Left renal cortex interstitium (tissue), 4 donors: ENCODE data around the gene SRXN1. TPM values are rescaled to one million over a fixed set of nuclear protein-coding genes. Genes with fewer than 3 reads are reported as not detected.
A peak's percentile ranks its signal among the peaks of the same experiment; 100 is the strongest.
"Not testable (repeated sequence)": the region's sequence is repeated elsewhere in the genome, so short reads cannot be mapped to it uniquely, and the experiment has no call there.

Experiments used
- DNase-seq, 4 donors: peaks; one replicate each; pipeline ENCODE4 v3.0.0-alpha.2; 2013; ENCODE audit warnings: low read depth in 4 of 4, low spot score in 2 of 4, missing footprints in 1 of 4
- polyA plus RNA-seq, 4 donors: library from polyadenylated mRNA; unstranded; fragments of 120-200 nt; gene quantifications; one replicate each; pipeline ENCODE4 v1.2.1, GENCODE V29; 2013; ENCODE audit not compliant: insufficient read length in 4 of 4

Gene SRXN1
- polyA plus RNA-seq: 10 to 100 TPM; 10.4 to 15.1 (median 13.1) TPM

GRCh38 chr20:653110-653589 lies at the start of gene SRXN1:
TSS of gene SRXN1 (minus strand) at chr20:653200. CDS start at chr20:653185, 15 bp downstream.
- DNase-seq: peak in 1 of 4 donors; percentile 73

GRCh38 chr20:701401-702129 lies 48.6 kb upstream of the SRXN1 start:
- DNase-seq: no peak

DNA sequence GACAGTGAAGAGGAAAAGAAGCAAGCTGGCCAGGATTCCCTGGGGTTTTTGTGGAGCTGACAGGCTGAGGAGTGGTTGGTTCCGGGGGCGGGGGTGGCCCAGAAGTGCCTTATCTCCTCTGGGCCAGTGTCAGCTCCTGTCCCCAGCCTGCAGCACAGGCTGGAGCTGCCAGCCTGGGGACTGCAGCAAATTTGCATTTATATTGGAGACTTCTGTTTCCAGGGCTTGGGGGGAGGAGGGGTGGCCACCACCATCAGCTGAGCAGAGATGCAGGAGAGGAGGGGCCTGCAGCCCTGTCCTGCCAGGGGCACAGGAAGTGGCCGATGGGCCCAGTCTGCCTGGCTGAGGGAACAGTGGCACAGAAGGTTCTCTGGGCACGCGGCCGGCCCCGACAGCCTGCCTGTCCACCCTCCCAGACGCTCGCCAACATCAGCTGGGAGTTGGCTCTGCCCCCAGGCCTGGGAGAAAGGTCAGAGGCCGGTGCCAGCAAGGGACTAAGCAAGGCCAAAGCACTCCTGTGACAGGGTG lies 46.9 kb upstream of the SRXN1 start:
- no peak for DNase-seq

DNA sequence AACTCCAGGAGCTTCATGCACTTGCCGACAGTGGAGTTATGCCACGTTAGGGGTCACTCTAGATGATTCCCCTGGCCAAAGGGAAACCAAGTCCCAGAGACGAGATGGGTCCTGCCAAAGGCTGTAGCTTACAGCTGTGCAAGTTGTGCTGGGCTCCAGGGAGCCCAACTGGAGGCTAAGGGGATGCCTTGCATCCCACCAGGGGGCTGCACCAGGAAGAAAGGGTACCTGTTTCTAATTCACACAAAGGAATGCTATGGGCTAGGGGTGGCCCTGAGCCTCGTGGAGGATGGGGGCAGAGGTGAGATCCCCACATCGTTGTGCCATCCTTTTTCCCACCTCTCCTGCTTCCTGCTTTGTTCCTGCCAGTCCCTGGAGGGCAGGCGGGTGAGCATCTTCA lies 46.3 kb upstream of the SRXN1 start:
- no peak for DNase-seq

GRCh38 chr20:698276-698675 lies 45.3 kb upstream of the SRXN1 start:
- DNase-seq: no peak

DNA sequence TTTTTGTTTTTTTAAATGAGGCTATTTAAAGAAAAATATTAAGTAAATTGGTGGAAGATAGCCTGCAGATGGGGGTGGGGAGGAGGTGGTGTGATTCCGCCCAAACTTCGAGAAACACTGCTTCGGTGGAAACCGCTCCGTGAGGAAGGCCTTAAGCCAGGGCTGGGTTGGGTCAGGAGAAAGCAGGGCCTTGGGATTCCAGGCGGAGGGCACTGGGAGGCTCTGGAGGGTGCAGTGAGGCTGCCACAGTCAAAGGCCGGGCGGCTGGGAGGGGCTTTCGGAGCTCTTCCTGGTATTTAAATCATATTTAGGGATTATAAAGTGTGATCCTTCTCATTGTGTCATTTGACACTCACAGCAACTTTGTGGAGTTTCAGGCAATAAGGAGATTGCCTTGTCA lies 44.8 kb upstream of the SRXN1 start:
- DNase-seq: no peak

DNA sequence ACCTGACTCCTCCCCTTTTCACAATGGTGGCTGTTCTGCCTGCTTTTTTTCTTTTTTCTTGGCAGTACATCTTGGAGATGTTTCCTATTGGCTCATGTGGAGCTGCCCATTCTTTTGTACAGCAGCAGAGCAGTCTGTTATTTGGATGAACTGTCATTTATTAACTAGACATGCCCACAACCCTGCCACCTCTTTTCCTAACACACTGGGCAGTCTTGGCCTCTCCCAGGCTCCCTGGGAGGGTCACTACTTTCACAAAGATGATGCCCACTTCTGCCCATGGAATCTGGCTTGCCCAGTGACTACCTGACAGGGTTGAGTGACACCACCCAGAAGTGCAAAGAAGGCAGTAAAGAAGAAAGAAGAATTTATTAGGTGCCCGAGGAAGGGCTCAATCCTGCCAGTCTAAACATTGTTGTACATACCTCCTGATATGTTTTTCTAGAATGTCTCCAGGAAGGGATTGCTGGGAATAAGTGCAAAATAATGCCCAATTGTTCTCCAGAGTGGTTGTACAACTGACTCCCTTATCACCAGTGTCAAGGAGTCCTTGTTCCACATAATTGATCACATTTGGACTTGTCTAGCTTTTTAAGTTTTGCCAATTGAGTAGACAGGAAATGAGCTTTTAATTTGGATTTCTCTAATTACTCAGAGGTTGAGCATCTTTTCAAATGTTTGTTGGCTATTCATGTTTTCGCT lies 42.3 kb upstream of the SRXN1 start:
- no peak for DNase-seq

DNA sequence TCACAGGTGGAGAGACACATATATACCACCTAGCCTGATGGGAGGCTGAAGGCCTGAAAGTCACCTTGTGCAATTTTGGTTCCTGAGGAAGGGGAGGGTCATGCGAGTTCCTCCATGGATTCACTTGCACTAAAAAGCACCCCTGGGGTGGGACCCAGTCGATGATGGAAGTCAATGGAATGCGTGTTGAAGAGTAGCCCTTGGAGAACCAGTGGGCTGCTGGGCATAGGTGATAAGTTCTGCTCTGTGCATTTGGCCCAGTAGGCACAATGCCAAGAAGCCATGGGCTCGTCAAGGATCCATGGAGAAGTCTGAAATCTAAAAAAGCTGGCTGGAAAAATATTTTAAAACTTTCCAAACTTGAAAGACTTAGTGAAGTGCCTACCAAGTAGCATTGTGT lies 41.5 kb upstream of the SRXN1 start:
- DNase-seq: no peak

DNA sequence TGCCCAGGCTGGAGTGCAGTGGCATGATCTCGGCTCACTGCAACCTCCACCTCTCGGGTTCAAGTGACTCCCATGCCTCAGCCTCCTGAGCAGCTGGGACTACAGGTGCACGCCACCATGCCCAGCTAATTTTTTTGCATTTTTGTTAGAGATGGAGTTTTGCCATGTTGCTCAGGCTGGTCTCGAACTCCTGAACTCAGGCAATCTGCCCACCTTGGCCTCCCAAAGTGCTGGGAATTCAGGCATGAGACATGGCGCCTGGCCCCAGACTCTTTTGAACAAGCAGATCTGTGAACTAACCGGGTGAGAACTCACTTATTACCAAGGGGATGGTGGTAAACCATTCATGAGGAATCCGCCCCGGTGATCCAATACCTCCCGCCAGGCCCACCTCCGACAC lies 40.8 kb upstream of the SRXN1 start:
- not testable (repeated sequence) for DNase-seq

- no peak for DNase-seq
These were observed 39.0 kb upstream of the SRXN1 start for GRCh38 chr20:692044-692443.

DNA sequence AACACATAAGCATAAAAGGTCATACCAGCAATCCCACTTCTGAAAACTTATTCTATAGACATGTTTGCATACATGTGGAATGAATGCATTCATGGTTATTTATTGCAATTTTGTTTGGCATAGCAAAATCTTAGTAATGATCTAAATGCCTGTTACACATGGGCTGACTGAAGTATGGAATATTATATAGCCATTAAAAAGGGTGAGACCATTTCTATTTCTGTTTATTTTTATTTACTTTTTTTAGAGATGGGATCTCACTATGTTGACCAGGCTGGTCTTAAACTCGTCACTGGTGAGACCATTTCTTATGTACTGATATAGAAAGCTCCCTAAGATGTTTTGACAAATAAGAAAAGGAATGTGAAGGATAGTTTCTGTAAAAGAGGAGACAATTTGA lies 36.9 kb upstream of the SRXN1 start:
- no peak for DNase-seq

DNA sequence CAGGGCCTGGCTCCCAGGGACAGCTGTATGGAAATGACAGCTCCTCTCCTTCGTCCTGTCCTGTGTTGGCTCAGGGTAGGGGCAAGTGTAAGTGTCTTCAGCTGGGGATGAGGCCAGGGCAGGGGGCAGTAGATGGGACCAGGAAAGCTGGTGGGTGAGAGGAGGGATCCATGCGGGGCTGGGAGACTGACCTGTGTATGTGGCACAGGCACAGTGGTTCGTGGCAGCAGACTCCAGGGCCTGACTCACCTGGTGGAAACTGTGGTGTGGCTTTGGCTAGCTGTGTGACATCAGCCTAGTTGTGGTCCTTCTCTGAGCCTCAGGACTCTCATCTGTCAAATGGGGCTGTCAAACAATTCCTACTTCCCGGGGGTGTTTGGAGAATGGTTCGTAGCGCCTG lies 36.3 kb upstream of the SRXN1 start:
- no peak for DNase-seq

DNA sequence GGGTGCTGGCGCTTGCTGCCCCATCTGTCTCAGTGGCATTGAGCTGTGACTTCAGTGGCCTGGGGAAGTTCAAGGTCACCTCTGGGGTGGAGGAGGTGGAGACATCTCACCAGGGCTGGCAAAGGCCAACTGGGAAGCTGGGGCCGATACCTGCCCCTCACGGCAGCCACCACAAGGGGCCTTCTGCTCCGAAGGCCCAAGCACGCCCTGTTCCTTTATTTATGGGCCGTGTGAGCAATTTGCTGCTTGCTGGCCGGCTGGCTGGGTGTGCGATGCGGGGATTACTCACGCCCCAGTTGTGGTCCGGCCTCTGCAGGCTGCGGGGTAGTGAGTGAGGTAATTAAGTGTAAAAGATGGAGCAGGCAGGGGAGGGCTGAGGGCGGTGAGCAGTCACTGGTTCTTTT lies 35.8 kb upstream of the SRXN1 start:
- no peak for DNase-seq

- DNase-seq: no peak
These were observed 34.6 kb upstream of the SRXN1 start for GRCh38 chr20:687468-688203.

GRCh38 chr20:684676-685319 lies 31.8 kb upstream of the SRXN1 start:
- no peak for DNase-seq

- DNase-seq: no peak
These were observed 29.1 kb upstream of the SRXN1 start for GRCh38 chr20:682123-682522.

- no peak for DNase-seq
These were observed 27.7 kb upstream of the SRXN1 start for GRCh38 chr20:680638-681187.

DNA sequence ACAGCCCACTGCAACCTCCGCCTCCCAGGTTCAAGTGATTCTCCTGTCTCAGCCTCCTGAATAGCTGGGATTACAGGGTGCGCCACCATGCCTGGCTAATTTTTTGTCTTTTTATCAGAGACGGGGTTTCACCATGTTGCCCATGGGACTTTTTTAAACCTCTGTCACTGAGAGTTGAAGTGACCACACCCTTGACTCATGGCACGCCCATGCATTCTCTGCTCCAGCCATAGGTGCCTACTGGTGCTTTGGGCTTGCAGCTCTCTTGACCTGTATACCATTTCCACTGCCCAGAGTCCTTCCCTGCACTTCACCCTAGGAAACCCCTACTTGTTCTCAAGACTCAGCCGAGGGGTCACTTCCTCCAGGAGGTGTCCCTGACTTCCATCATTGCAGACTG lies 25.0 kb upstream of the SRXN1 start:
- DNase-seq: no peak

DNA sequence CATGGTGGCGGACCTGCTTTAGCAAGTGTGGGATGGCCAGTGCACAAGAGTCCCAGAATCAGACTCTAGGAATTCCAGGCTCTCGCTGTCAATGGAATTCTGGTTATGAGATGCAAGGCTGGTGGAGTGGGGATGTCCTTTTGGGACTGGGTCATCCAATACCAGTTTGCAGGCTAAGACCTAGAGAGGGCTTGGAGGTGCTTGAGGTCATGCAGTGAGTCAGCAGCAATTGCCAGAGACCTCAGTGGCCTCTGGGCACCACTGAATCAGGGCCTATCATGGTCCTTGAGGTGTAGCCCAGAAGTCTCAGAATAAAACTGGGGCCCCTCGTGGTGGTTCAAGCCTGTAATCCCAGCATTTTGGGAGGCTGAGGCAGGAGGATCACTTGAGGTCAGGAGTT lies 24.0 kb upstream of the SRXN1 start:
- DNase-seq: no peak

- DNase-seq: no peak
These were observed 23.4 kb upstream of the SRXN1 start for GRCh38 chr20:676315-676937.
